ENCODE measurements around the gene STARD8.

STARD8 gene

DNA sequence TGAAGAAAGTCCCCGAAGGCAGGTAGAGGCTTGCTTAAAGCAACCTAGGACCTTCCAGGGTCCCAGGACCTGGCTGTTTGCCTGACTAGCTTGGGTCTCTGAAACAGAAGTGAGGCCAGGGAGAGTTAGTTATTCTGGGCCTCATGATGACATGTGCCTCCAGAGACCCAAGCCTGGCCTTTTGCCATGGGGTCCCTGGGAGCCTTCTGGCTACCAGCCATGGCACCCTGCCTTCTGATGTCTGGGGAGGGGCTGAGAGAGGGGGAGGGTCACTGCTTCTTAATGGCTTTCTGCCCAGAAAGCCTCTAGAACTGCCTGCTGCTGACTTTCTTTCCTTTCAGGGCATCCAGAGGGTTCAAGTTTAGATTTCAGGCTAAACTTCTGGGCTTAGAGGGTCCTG, 1.0 kb upstream of the STARD8 start:
- TF ChIP-seq, protein P1, sequence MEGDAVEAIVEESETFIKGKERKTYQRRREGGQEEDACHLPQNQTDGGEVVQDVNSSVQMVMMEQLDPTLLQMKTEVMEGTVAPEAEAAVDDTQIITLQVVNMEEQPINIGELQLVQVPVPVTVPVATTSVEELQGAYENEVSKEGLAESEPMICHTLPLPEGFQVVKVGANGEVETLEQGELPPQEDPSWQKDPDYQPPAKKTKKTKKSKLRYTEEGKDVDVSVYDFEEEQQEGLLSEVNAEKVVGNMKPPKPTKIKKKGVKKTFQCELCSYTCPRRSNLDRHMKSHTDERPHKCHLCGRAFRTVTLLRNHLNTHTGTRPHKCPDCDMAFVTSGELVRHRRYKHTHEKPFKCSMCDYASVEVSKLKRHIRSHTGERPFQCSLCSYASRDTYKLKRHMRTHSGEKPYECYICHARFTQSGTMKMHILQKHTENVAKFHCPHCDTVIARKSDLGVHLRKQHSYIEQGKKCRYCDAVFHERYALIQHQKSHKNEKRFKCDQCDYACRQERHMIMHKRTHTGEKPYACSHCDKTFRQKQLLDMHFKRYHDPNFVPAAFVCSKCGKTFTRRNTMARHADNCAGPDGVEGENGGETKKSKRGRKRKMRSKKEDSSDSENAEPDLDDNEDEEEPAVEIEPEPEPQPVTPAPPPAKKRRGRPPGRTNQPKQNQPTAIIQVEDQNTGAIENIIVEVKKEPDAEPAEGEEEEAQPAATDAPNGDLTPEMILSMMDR (IDR thresholded peaks at IDR 0.05; ENCODE audit: unreplicated experiment in 3 of 3), result no peak
- H3K36me3 Mint-ChIP-seq (ENCODE audit: low read depth), result no peaks in the 10 kb centered on the region
- H3K4me3 Mint-ChIP-seq, result peak overlapping the region; percentile 25 to 75 (median 72)
- peaks cover 4% of the 10 kb centered on the region for H3K27me3 Mint-ChIP-seq (ENCODE audit: low read depth)
- peak overlapping the region in 2 of 3 experiments; percentile 73 to 79 for H3K27ac Mint-ChIP-seq
- no peaks in the 10 kb centered on the region for H3K9me3 Mint-ChIP-seq
- H3K4me1 Mint-ChIP-seq, result peaks cover 16% of the 10 kb centered on the region

DNA sequence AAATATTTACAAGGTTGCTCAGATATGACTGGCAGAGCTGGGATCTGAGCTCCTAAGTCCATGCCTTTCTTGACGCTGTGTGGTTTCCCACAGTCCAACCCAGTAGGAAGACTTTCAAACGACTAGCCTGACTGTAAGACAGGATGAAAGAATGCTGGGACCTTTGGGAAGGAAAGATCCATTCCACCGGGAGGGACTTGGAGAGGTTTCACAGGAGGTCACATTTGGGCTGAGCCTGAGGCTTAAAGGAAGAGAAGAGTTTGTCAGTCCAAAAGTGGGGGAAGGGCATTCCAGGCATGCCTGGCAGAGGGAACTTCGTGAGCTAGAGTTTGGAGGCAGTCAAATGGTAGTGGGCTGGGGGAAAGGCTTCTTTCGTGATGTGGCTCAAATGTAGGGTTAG, 1.5 kb downstream of the STARD8 start:
- no peaks in the 10 kb centered on the region for H3K9me3 Mint-ChIP-seq
- peaks cover 4% of the 10 kb centered on the region for H3K27me3 Mint-ChIP-seq (ENCODE audit: low read depth)
- no peaks in the 10 kb centered on the region for H3K36me3 Mint-ChIP-seq (ENCODE audit: low read depth)
- peak overlapping the region; percentile 65 to 72 (median 71) for H3K4me3 Mint-ChIP-seq
- peak overlapping the region; percentile 82 to 92 (median 82) for H3K27ac Mint-ChIP-seq
- peaks cover 16% of the 10 kb centered on the region for H3K4me1 Mint-ChIP-seq
- TF ChIP-seq, protein P1 (IDR thresholded peaks at IDR 0.05; ENCODE audit: unreplicated experiment in 3 of 3), result no peak

DNA sequence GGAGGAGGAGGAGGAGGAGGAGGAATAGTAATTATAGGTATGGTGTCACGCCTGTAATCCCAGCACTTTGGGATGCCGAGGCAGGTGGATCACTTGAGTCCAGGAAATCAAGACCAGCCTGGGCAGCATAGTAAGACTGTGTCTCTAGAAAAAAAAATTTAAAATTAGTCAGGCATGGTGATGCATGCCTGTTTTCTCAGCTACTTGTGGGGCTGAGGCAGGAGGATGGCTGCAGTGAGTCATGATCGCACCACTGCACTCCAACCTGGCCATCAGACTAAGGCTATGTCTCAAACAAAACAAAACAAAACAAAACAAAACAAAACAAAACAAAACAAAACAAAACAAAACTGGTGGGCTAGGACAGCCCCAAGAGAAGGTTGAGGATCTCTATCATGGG, 3.0 kb downstream of the STARD8 start:
- TF ChIP-seq, protein P1 (IDR thresholded peaks at IDR 0.05; ENCODE audit: unreplicated experiment in 3 of 3), result no peak
- Mint-ChIP-seq H3K27me3 (ENCODE audit: low read depth) (peaks cover 4% of the 10 kb centered on the region), H3K36me3 (ENCODE audit: low read depth) (no peaks in the 10 kb centered on the region), H3K4me1 (peaks cover 16% of the 10 kb centered on the region), H3K27ac (peak overlapping the region in 2 of 3 experiments; percentile 14 to 63), H3K9me3 (peaks cover 2% of the 10 kb centered on the region), H3K4me3 (no peak overlapping the region)

DNA sequence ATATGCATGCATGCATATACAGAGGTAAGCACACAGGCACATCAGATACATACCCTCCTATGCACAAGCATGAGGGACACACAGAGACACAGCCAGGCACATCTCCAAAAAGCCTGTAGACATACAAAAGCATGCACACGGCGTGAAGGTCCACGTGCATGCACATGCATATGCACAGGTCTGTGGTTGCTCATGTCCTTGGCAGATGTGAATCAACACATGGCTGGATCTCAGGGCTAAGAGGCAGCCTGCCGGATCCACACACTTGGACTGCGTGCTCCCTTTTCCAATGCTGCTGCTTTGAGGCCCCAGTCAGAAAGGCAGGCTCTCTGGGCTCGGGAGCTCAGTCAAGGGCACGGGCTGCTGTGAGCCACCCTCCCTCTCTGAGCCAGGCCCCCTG, 3.6 kb downstream of the STARD8 start:
- Mint-ChIP-seq H3K27ac (peak overlapping the region in 2 of 3 experiments; percentile 14 to 63), H3K4me1 (peaks cover 12% of the 10 kb centered on the region), H3K9me3 (peaks cover 2% of the 10 kb centered on the region), H3K36me3 (ENCODE audit: low read depth) (peaks cover 4% of the 10 kb centered on the region), H3K4me3 (no peak overlapping the region), H3K27me3 (ENCODE audit: low read depth) (peaks cover under 1% of the 10 kb centered on the region)
- TF ChIP-seq, protein P1 (IDR thresholded peaks at IDR 0.05; ENCODE audit: unreplicated experiment in 3 of 3), result no peak

DNA sequence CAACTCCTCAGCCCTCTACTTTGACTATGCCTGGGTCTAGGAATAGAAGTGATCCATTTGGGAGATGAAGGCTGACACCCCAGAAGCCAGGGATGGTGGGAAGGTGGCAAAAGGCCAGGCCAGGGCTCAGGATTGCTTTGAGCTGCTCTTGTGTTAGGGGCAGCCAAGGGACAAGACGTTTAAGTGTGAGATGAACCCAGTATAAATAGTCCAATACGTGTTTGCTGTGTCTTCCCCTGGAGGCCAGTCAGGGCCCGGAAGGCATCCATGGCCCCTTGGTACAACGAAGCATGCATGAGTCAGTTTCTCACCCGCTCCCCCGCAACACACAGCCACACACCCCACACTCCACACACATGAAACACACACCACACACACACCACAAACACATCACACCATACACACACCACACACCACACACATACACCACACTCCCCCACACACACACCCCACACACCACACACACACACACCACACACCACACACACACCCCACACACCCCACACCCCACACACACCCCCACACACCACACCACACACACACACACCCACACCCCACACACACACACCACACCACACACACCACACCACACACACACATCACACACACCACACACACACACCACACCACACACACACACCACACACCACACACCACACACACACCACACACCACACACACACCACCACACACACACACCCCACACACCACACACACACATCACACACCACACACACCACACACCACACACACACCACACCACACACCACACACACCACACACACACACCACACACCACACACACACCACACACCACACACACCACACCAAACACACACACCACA, 5.1 kb downstream of the STARD8 start:
- Mint-ChIP-seq H3K27ac (peak overlapping the region; percentile 34 to 63 (median 41)), H3K4me1 (peaks cover 12% of the 10 kb centered on the region), H3K9me3 (peaks cover 2% of the 10 kb centered on the region), H3K36me3 (ENCODE audit: low read depth) (peaks cover 4% of the 10 kb centered on the region), H3K27me3 (ENCODE audit: low read depth) (no peaks in the 10 kb centered on the region), H3K4me3 (peak overlapping the region in 1 of 3 experiments; percentile 35)
- TF ChIP-seq, protein P1 (IDR thresholded peaks at IDR 0.05; ENCODE audit: unreplicated experiment in 3 of 3), result no peak

All from nephron (organoid).